Testis (tissue), 3 donors: ENCODE results near the gene MYH9. TPM values are rescaled to one million over a fixed set of nuclear protein-coding genes. Genes with fewer than 3 reads are reported as not detected.

ENCODE experiments used
- DNase-seq: peaks from one replicate; pipeline ENCODE4 v3.0.0-alpha.2; 2019
- H3K27ac ChIP-seq, 2 donors: fragments of 200-600 bp; sonication (generic); one replicate each; pipeline ENCODE4 v1.5.1; 2019
- H3K27me3 ChIP-seq: fragments of 200-600 bp; sonication (generic); one replicate; pipeline ENCODE4 v1.5.1; 2019
- H3K36me3 ChIP-seq: fragments of 200-600 bp; sonication (generic); one replicate; pipeline ENCODE4 v1.5.1; 2017; ENCODE audit warnings: low read depth; ENCODE audit errors: missing control alignments
- H3K4me1 ChIP-seq: fragments of 200-600 bp; sonication (generic); one replicate; pipeline ENCODE4 v1.5.1; 2019
- H3K4me3 ChIP-seq, 2 donors: fragments of 200-600 bp; sonication (generic); one replicate each; pipeline ENCODE4 v1.5.1; 2017 to 2019
- H3K9me3 ChIP-seq: fragments of 200-600 bp; sonication (generic); one replicate; pipeline ENCODE4 v1.5.1; 2017
- POLR2A ChIP-seq: fragments of 450-650 bp; IDR thresholded peaks from one replicate; pipeline ENCODE4 v1.6.1; 2017; ENCODE audit warnings: antibody characterized with exemption, mild to moderate bottlenecking, moderate library complexity
- WGBS, 2 donors: methylation state at CpG; one replicate each; pipeline ENCODE4 v1.1.5; 2018; 5-methylcytosine and 5-hydroxymethylcytosine counted together
- intact Hi-C: fragments of 100-400 bp; cut with DNase I; formaldehyde crosslinking; loops from one replicate; pipeline ENCODE4 v1.15.1; 2023; ENCODE audit warnings: low total_unique reads
- polyA plus RNA-seq: library from polyadenylated mRNA; stranded (reverse); fragments of 350-450 nt; fragmentation: Illumina TruSeq; extraction: RNeasy Lipid Tissue Mini Kit (QIAGEN cat#74804); gene quantifications from one replicate; pipeline ENCODE4 v1.2.3, GENCODE V29; 2014; ENCODE audit warnings: low read depth, low replicate concordance; ENCODE audit not compliant: insufficient read depth
- total RNA-seq, 2 donors: library from RNA; depleted of rRNA; stranded (reverse); fragments of >200 nt; gene quantifications; one replicate each; pipeline ENCODE4 v1.2.3, GENCODE V29; 2016
- TF ChIP-seq, protein P1 (sequence below), 3 experiments: fragments of 450-650 bp in 2 of 3; fragments of 200-600 bp in 1 of 3; sonication (generic) in 1 of 3; IDR thresholded peaks; one replicate each; pipeline ENCODE4 v1.5.1; 2016 to 2019; ENCODE audit warnings: antibody characterized with exemption in 3 of 3, mild to moderate bottlenecking in 2 of 3, moderate library complexity in 1 of 3

The MYH9 gene
- total and polyA plus RNA-seq, 3 donors from 2014 or later = 129 to 146 (median 141) TPM

DNA sequence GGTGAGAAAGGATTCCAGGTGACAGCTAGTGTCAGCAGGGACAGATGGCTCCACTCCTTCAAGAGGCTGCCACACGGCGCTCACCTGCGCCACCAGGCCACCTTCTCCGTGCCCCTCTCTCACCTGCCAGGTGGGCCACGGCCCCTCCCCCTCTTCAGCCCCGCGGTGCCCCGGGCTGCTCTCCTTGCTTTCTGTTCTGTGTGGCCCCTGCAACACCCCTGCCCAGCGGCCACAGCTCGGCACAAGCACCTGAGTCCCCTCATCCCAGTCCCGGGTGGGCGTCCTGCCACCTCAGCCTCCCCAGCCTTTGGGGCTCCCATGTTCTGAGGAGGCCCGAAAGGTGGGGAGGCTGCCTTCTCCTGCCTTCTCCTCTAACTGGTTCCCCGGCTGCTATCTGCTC, 88.5 kb downstream of the MYH9 start:
- no peaks in the 10 kb centered on the region for H3K36me3 ChIP-seq
- no peaks in the 10 kb centered on the region for H3K4me1 ChIP-seq
- H3K4me3 ChIP-seq = no peak overlapping the region
- H3K9me3 ChIP-seq = no peaks in the 10 kb centered on the region
- DNase-seq = no peak
- no peak overlapping the region for H3K27ac ChIP-seq
- WGBS, 2 donors = 86 to 97% methylated on average over 11 to 14 of the region's 14 CpGs
- H3K27me3 ChIP-seq = no peaks in the 10 kb centered on the region
- TF ChIP-seq, protein P1, sequence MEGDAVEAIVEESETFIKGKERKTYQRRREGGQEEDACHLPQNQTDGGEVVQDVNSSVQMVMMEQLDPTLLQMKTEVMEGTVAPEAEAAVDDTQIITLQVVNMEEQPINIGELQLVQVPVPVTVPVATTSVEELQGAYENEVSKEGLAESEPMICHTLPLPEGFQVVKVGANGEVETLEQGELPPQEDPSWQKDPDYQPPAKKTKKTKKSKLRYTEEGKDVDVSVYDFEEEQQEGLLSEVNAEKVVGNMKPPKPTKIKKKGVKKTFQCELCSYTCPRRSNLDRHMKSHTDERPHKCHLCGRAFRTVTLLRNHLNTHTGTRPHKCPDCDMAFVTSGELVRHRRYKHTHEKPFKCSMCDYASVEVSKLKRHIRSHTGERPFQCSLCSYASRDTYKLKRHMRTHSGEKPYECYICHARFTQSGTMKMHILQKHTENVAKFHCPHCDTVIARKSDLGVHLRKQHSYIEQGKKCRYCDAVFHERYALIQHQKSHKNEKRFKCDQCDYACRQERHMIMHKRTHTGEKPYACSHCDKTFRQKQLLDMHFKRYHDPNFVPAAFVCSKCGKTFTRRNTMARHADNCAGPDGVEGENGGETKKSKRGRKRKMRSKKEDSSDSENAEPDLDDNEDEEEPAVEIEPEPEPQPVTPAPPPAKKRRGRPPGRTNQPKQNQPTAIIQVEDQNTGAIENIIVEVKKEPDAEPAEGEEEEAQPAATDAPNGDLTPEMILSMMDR (IDR thresholded peaks at IDR 0.05) = no peak
- TF ChIP-seq POLR2A = no peak
- intact Hi-C loops = no loop called here

DNA sequence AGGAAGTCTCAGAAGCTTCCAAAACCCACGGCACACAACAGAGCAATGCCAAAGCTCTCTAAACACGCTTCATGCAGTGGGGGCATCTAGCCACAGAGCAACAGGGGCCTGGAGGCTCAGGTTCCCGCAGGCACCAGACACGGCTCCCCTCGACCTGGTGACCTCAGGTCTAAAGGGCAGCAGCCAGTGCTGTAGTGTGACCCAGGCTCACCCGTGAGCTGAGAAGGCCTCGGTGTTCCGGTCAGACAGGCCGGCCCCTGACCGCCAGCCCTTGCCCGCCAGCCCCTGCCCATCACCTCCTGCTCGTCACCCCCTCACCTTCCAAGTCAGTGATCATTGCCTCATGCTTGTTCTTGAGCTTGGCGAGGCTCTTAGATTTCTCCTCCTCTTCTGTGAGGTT, 89.2 kb downstream of the MYH9 start:
- WGBS, 2 donors = 87 to 90% methylated on average over 13 of the region's 13 CpGs
- intact Hi-C loops = no loop called here
- Histone ChIP-seq H3K36me3 (no peaks in the 10 kb centered on the region), H3K9me3 (no peaks in the 10 kb centered on the region), H3K4me1 (no peaks in the 10 kb centered on the region), H3K4me3 (no peak overlapping the region), H3K27me3 (no peaks in the 10 kb centered on the region), H3K27ac (no peak overlapping the region)
- TF ChIP-seq POLR2A = no peak
- TF ChIP-seq, protein P1 (IDR thresholded peaks at IDR 0.05) = no peak
- DNase-seq = no peak

- Histone ChIP-seq H3K36me3 (no peaks in the 10 kb centered on the region), H3K4me1 (no peaks in the 10 kb centered on the region)
Observed at GRCh38 chr22:36298118-36298517, 89.6 kb downstream of the MYH9 start.

DNA sequence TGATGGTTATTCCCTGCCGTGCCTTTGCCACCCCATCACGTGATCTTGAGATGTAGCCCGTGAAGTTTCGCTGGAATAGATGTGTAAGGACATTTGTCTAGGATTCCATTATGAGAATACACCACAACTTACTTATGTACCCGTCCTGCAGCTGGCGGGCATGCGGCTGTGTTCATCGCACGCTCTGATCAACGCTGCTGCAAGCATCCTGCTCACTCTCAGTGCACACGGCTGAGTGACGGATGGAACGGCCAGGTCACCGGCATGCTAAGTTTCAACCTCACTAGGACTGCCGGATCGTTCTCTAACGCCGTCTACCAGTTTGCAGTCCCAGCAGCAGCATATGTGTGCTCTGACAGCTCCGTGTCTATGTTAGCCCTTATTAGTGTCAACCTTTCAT, 90.2 kb downstream of the MYH9 start:
- intact Hi-C loops = no loop called here
- H3K27ac ChIP-seq = no peak overlapping the region
- TF ChIP-seq, protein P1 (IDR thresholded peaks at IDR 0.05) = no peak
- TF ChIP-seq POLR2A = no peak

More at GRCh38 chr22:36298118-36298517, 89.6 kb downstream of the MYH9 start:
- TF ChIP-seq, protein P1 (IDR thresholded peaks at IDR 0.05) = no peak
- TF ChIP-seq POLR2A = no peak
- no peak for DNase-seq
- intact Hi-C loops = no loop called here
- Histone ChIP-seq H3K4me3 (no peak overlapping the region), H3K27ac (no peak overlapping the region), H3K9me3 (no peaks in the 10 kb centered on the region), H3K27me3 (no peaks in the 10 kb centered on the region)
- 85 to 94% methylated on average over 8 of the region's 8 CpGs for WGBS, 2 donors

DNA sequence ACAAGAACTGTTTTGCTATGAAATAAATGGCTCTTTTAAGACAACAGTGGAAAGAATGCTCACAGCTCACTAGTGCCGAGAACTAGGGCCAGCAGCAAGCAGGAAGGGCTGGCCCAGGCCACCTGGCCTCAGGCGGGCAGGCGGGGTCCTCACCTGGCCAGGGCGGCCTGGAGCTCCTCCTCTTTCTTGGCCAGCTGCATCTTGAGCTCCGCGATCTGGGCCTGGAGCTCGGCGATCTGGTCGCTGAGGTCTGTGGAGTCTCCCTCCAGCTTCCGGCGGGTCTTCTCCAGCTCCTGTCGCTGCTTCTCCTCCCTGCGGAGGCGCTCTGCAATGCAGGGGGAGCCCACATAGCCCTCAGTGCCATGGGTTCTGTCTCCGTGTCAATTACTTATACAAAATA, 91.1 kb downstream of the MYH9 start:
- no peaks in the 10 kb centered on the region for H3K36me3 ChIP-seq
- H3K27ac ChIP-seq = no peak overlapping the region
- no peak for TF ChIP-seq POLR2A
- TF ChIP-seq, protein P1 (IDR thresholded peaks at IDR 0.05) = no peak
- intact Hi-C loops = no loop called here
- WGBS, 2 donors = 94 to 97% methylated on average over 10 to 15 of the region's 15 CpGs
- no peaks in the 10 kb centered on the region for H3K27me3 ChIP-seq
- no peaks in the 10 kb centered on the region for H3K9me3 ChIP-seq
- DNase-seq = no peak
- no peaks in the 10 kb centered on the region for H3K4me1 ChIP-seq
- H3K4me3 ChIP-seq = no peak overlapping the region

More for the DNA sequence above, 90.2 kb downstream of the MYH9 start:
- Histone ChIP-seq H3K27me3 (no peaks in the 10 kb centered on the region), H3K4me3 (no peak overlapping the region), H3K4me1 (no peaks in the 10 kb centered on the region), H3K9me3 (no peaks in the 10 kb centered on the region), H3K36me3 (no peaks in the 10 kb centered on the region)
- WGBS, 2 donors = 84 to 87% methylated on average over 19 of the region's 19 CpGs
- DNase-seq = no peak
